Transverse colon (tissue), 3 donors: ENCODE data around the gene NADK.

Source experiments
- CTCF ChIP-seq, 5 experiments: fragments of 200-600 bp in 3 of 5; fragments of 450-650 bp in 2 of 5; sonication (generic) in 3 of 5; IDR thresholded peaks; 1 replicate in 2 of 5; 2 replicates in 3 of 5; pipeline ENCODE4 v1.5.1; 2016 to 2017; ENCODE audit warnings: antibody characterized with exemption in 5 of 5, inconsistent platforms in 3 of 5, mild to moderate bottlenecking in 2 of 5, moderate library complexity in 1 of 5
- POLR2A ChIP-seq: fragments of 450-650 bp; IDR thresholded peaks from one replicate; pipeline ENCODE4 v1.6.1; 2016; ENCODE audit warnings: antibody characterized with exemption, mild to moderate bottlenecking, moderate library complexity

- no peak for TF ChIP-seq CTCF (IDR thresholded peaks at IDR 0.05)
- no peak for TF ChIP-seq POLR2A
Measured at GRCh38 chr1:1761504-1762376, 16.5 kb downstream of the NADK start.
